PFSK-1 (cell line): ENCODE results near the gene MAPK13.

Experiments
- FOXP2 ChIP-seq: optimal IDR thresholded peaks from 2 replicates; pipeline ENCODE3; 2011; ENCODE audit warnings: borderline replicate concordance, control low read depth, inconsistent platforms; ENCODE audit not compliant: insufficient read depth; ENCODE audit errors: extremely low read length, extremely low read depth
- POLR2AphosphoS5 ChIP-seq: IDR thresholded peaks from 2 replicates; pipeline ENCODE4 v1.6.1; 2012; ENCODE audit warnings: low read depth, mild to moderate bottlenecking, control low read depth, low read length, moderate library complexity
- REST ChIP-seq, 2 experiments: IDR thresholded peaks; 2 replicates each; pipeline versions ENCODE4 v1.6.1 to v1.8.0; 2011 to 2012; ENCODE audit warnings: low read depth in 2 of 2, low read length in 2 of 2, control low read depth in 1 of 2, inconsistent platforms in 1 of 2, mild to moderate bottlenecking in 1 of 2, moderate library complexity in 1 of 2; ENCODE audit not compliant: insufficient read depth in 1 of 2
- SIN3A ChIP-seq: IDR thresholded peaks from 2 replicates; pipeline ENCODE4 v1.6.1; 2012; ENCODE audit warnings: mild to moderate bottlenecking, low read length, moderate library complexity, borderline replicate concordance; ENCODE audit not compliant: insufficient read depth
- TAF1 ChIP-seq: IDR thresholded peaks from 2 replicates; pipeline ENCODE4 v1.6.1; 2012; ENCODE audit warnings: low read length, control low read depth, borderline replicate concordance; ENCODE audit not compliant: insufficient read depth

DNA sequence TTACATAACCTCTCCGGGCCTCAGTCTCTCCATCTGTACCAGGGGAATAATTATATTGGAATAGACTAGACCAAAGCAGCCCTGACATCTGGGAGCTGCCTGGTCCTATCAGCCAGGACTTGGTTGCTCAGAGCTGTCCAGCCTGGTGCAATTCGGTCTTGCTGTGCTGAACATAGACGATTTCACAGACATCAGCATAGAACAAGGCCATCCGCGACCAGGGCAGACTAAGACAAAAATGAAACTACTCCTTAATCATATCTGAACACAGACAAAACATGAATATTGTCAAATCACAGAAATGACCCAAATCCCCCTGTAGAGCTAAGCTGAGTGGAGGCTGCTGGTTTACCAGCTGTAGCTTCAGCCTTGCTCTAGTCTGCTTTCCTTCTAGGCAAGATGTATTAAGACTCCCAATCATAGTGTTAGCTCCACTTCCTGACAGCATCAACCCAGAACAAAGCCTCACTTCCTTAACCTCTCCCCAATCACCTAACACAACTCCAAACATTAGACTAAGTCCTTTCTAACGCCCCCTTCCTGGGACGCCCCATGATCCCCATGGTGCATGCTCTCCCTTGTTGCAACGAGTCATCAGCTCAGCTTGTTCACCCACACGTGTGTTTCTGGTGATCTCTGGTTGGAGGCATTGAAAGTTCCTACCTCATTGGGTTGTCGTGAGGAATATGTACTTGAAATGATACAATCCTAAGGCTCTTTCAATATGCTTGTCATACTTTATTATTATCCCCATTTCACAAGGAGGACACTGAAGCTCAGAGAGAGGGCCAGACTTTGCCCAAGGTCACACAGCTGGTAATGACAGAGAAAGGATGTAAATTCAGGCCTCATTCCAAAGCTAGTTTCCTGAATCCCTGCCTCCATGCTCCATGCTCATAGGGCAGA is 3.5 kb upstream of the MAPK13 start:
- TF ChIP-seq SIN3A (no peak), POLR2AphosphoS5 (no peak), TAF1 (no peak), REST (IDR thresholded peaks at IDR 0.05; ENCODE audit: insufficient read depth in 1 of 2, low read depth in 2 of 2, low read length in 2 of 2) (no peak), FOXP2 (no peak)
